Osteocyte (in vitro differentiated cells): Measurements from ENCODE around the gene NUDT16. TPM values are rescaled to one million over a fixed set of nuclear protein-coding genes. Genes with fewer than 3 reads are reported as not detected.

Experiments used
- DNase-seq: peaks from one replicate; pipeline ENCODE4 v3.0.0; 2021; ENCODE audit warnings: mixed read lengths; ENCODE audit not compliant: unreplicated experiment; ENCODE audit errors: extremely low spot score
- H3K27ac Mint-ChIP-seq: one replicate; pipeline ENCODE4 v1.8.0; 2021; ENCODE audit warnings: mild to moderate bottlenecking, mixed read lengths; ENCODE audit not compliant: unreplicated experiment
- H3K27me3 Mint-ChIP-seq: one replicate; pipeline ENCODE4 v1.8.0; 2021; ENCODE audit warnings: mixed read lengths; ENCODE audit not compliant: unreplicated experiment
- H3K36me3 Mint-ChIP-seq: one replicate; pipeline ENCODE4 v1.8.0; 2021; ENCODE audit warnings: mixed read lengths; ENCODE audit not compliant: unreplicated experiment
- H3K4me1 Mint-ChIP-seq: one replicate; pipeline ENCODE4 v1.8.0; 2021; ENCODE audit warnings: mixed read lengths; ENCODE audit not compliant: unreplicated experiment
- H3K4me3 Mint-ChIP-seq: one replicate; pipeline ENCODE4 v1.8.0; 2021; ENCODE audit warnings: mild to moderate bottlenecking, moderate library complexity, mixed read lengths; ENCODE audit not compliant: unreplicated experiment
- H3K9me3 Mint-ChIP-seq: one replicate; pipeline ENCODE4 v1.8.0; 2021; ENCODE audit warnings: mixed read lengths; ENCODE audit not compliant: unreplicated experiment
- CTCF ChIP-seq: fragments of 200-600 bp; sonication (generic); IDR thresholded peaks from 2 replicates; pipeline ENCODE4 v1.5.0; 2021; ENCODE audit warnings: antibody characterized with exemption, mild to moderate bottlenecking, moderate library complexity
- total RNA-seq: library from RNA; stranded (reverse); gene quantifications from 2 replicates; pipeline ENCODE4 v1.2.1, GENCODE V29; 2021

NUDT16 gene
- total RNA-seq, 1 donor from 2014 or later = 16.4 TPM

DNA sequence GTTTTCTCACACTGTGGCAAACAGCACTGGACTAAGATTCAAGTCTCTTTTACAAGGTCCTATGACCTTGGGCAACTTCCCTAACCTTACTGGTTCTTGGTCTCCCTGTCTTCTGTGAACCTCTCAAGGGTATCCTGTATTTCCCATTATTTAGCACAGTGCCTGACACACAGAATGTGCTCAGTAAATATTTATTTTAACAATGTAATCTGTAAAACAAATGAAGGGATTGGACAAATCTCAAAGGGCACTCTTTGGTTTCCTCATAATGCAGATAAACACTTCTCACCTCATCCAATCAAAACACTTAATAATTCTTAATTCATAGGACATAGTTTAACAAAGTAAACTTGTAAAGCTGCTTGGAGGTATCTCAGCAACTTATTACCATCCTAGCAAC lies 12.8 kb downstream of the NUDT16 start:
- H3K9me3 Mint-ChIP-seq = no peaks in the 10 kb centered on the region
- H3K4me1 Mint-ChIP-seq = no peaks in the 10 kb centered on the region
- H3K36me3 Mint-ChIP-seq = no peaks in the 10 kb centered on the region
- no peak overlapping the region for H3K4me3 Mint-ChIP-seq
- H3K27ac Mint-ChIP-seq = no peak overlapping the region
- DNase-seq = no peak
- no peaks in the 10 kb centered on the region for H3K27me3 Mint-ChIP-seq
- no peak for TF ChIP-seq CTCF

GRCh38 chr3:131396170-131396569 lies 14.6 kb downstream of the NUDT16 start:
- no peaks in the 10 kb centered on the region for H3K4me1 Mint-ChIP-seq
- H3K36me3 Mint-ChIP-seq = no peaks in the 10 kb centered on the region
- DNase-seq = no peak
- H3K27me3 Mint-ChIP-seq = no peaks in the 10 kb centered on the region
- no peaks in the 10 kb centered on the region for H3K9me3 Mint-ChIP-seq
- no peak overlapping the region for H3K4me3 Mint-ChIP-seq
- H3K27ac Mint-ChIP-seq = no peak overlapping the region
- TF ChIP-seq CTCF = no peak

- no peaks in the 10 kb centered on the region for H3K36me3 Mint-ChIP-seq
- H3K4me1 Mint-ChIP-seq = peaks cover 3% of the 10 kb centered on the region
- H3K9me3 Mint-ChIP-seq = no peaks in the 10 kb centered on the region
- DNase-seq = no peak
- H3K27me3 Mint-ChIP-seq = no peaks in the 10 kb centered on the region
- no peak for TF ChIP-seq CTCF
- H3K27ac Mint-ChIP-seq = no peak overlapping the region
- no peak overlapping the region for H3K4me3 Mint-ChIP-seq
Observed at GRCh38 chr3:131397889-131398288, 16.3 kb downstream of the NUDT16 start.

GRCh38 chr3:131401978-131402377 lies 20.4 kb downstream of the NUDT16 start:
- DNase-seq = no peak
- no peak overlapping the region for H3K27ac Mint-ChIP-seq
- H3K9me3 Mint-ChIP-seq = peaks cover 12% of the 10 kb centered on the region
- H3K27me3 Mint-ChIP-seq = no peaks in the 10 kb centered on the region
- peaks cover 3% of the 10 kb centered on the region for H3K4me1 Mint-ChIP-seq
- TF ChIP-seq CTCF = no peak
- H3K4me3 Mint-ChIP-seq = no peak overlapping the region
- H3K36me3 Mint-ChIP-seq = no peaks in the 10 kb centered on the region

DNA sequence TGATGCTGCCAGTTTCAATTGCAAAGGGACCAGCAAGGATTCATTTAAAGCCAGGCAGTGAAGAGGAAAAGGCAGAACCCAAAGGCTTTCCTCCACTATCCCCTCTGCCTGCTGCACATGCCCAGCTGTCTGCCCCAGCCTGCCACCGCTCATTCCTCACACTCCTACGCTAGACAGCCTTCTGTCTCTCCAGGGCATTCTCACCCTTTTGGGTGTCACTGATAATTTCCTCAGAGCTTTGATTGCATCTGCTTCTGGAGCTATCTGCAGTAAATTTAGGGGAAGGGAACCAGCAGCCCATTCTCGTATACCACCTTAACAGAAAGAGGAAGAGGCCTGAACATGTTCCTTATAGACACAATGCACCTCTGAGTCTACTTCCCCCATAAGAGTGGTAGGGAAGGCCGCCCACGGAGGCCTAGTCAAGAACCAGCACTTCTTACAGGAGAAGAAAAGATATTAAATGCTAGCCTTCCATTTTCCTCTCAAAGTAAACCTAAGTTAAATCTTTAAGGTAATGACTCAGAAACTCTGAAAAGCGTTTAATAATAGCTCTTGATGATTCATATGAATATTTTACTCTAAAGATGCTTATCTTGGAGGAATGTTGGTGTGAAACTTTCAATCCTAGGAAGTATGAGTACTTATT lies 20.9 kb downstream of the NUDT16 start:
- DNase-seq = no peak
- H3K27ac Mint-ChIP-seq = no peak overlapping the region

More for the DNA sequence above, 20.9 kb downstream of the NUDT16 start:
- Mint-ChIP-seq H3K4me1 (peaks cover 3% of the 10 kb centered on the region), H3K36me3 (no peaks in the 10 kb centered on the region), H3K9me3 (peaks cover 12% of the 10 kb centered on the region), H3K4me3 (no peak overlapping the region), H3K27me3 (peaks cover under 1% of the 10 kb centered on the region)
- no peak for TF ChIP-seq CTCF
